K562 (cell line): Measurements from ENCODE around the gene TUT4. TPM values are rescaled to one million over a fixed set of nuclear protein-coding genes. Genes with fewer than 3 reads are reported as not detected.

Experiments used
- ATAC-seq: fragments of 200-7000 bp; cut with Tn5 transposase; 3 replicates; pipeline ENCODE4 v1.9.1; 2020; ENCODE audit warnings: moderate library complexity
- BruUV-seq: library from RNA; stranded (reverse); fragments of 400-500 nt; replicated peaks from 2 replicates; lab custom pipeline; 2021; lab: Mats Ljungman, UMichigan
- CTCF ChIA-PET: fragments of 300-600 bp; formaldehyde crosslinking; extraction: SDS; loops from one replicate; lab custom pipeline; 2021; ENCODE audit warnings: low intra/inter-chr PET ratio; lab: Yijun Ruan, JAX
- POLR2A ChIA-PET: fragments of 300-600, 350-650 bp; sonication (Branson Sonifier 250); formaldehyde crosslinking; extraction: SDS; loops from one replicate; lab custom pipeline; 2021; ENCODE audit warnings: antibody characterized with exemption, inconsistent platforms; lab: Yijun Ruan, JAX
- DNase-seq, 4 experiments: peaks; one replicate each; pipeline versions ENCODE4 v3.0.0 to v3.0.0-alpha.2; 2011 to 2018; ENCODE audit warnings: low spot score in 3 of 4, mixed read lengths in 3 of 4; ENCODE audit errors: extremely low read depth in 1 of 4
- FAIRE-seq: peaks from 2 replicates; lab custom pipeline; 2011; peaks lifted over from hg19 to GRCh38; lab: Jason Lieb, UNC
- H2AFZ ChIP-seq: 2 replicates; pipeline ENCODE4 v1.6.0; 2011; ENCODE audit warnings: low read depth, low read length, control low read depth, inconsistent platforms
- H3K27ac ChIP-seq: fragments of 200-600 bp; 3 replicates; pipeline ENCODE4 v1.8.0; 2011; ENCODE audit warnings: low read depth, mild to moderate bottlenecking, control low read depth, inconsistent platforms, low read length, moderate library complexity, mixed read lengths; ENCODE audit errors: extremely low read depth
- H3K27me3 ChIP-seq, 2 experiments: fragments of 300-600 bp in 1 of 2; 2 replicates in 1 of 2; 3 replicates in 1 of 2; pipeline versions ENCODE4 v1.6.0 to v1.8.0; 2011; ENCODE audit warnings: inconsistent platforms in 2 of 2, low read length in 2 of 2, mild to moderate bottlenecking in 1 of 2, mixed read lengths in 1 of 2, moderate library complexity in 1 of 2; ENCODE audit not compliant: control insufficient read depth in 2 of 2, insufficient read depth in 2 of 2
- H3K36me3 ChIP-seq: fragments of 300-600 bp; 3 replicates; pipeline ENCODE4 v1.8.0; 2011; ENCODE audit warnings: mild to moderate bottlenecking, low read length, inconsistent platforms; ENCODE audit not compliant: control insufficient read depth, insufficient read depth
- H3K4me1 ChIP-seq, 2 experiments: fragments of 200-600 bp in 1 of 2; replicated peaks in 1 of 2; 2 replicates in 1 of 2; 3 replicates in 1 of 2; pipeline versions ENCODE4 v1.5.1 to v1.8.0; 2011; ENCODE audit warnings: inconsistent platforms in 2 of 2, low read length in 2 of 2, mild to moderate bottlenecking in 1 of 2, mixed read lengths in 1 of 2, moderate library complexity in 1 of 2; ENCODE audit not compliant: control insufficient read depth in 2 of 2, insufficient read depth in 2 of 2
- H3K4me2 ChIP-seq: 2 replicates; pipeline ENCODE4 v1.6.1; 2011; ENCODE audit warnings: low read length, control low read depth, inconsistent platforms, mixed read lengths; ENCODE audit not compliant: insufficient read depth
- H3K4me3 ChIP-seq: fragments of 200-600 bp; sonication (generic), shearing (Covaris generic); 2 replicates; pipeline ENCODE4 v1.5.1; 2016; ENCODE audit warnings: control low read depth, inconsistent platforms
- H3K79me2 ChIP-seq: fragments of 200-600 bp; 3 replicates; pipeline ENCODE4 v1.8.0; 2011; ENCODE audit warnings: low read length, inconsistent platforms; ENCODE audit not compliant: control insufficient read depth, insufficient read depth
- H3K9ac ChIP-seq, 2 experiments: 2 replicates each; pipeline versions ENCODE4 v1.6.0 to v1.6.1; 2011; ENCODE audit warnings: low read depth in 2 of 2, low read length in 2 of 2, control low read depth in 1 of 2, inconsistent platforms in 1 of 2, mild to moderate bottlenecking in 1 of 2, mixed read lengths in 1 of 2; ENCODE audit not compliant: insufficient read depth in 1 of 2
- H3K9me1 ChIP-seq: one replicate; pipeline ENCODE4 v1.6.0; 2011; ENCODE audit warnings: inconsistent platforms, mild to moderate bottlenecking, low read length, moderate library complexity; ENCODE audit not compliant: control insufficient read depth, insufficient read depth
- H3K9me3 ChIP-seq: replicated peaks from 2 replicates; pipeline ENCODE4 v1.5.1; 2011; ENCODE audit warnings: low read depth, low read length, inconsistent platforms; ENCODE audit not compliant: control insufficient read depth, insufficient read depth
- H4K20me1 ChIP-seq: replicated peaks from 2 replicates; pipeline ENCODE4 v1.6.1; 2011; ENCODE audit warnings: low read length, inconsistent platforms, mixed read lengths; ENCODE audit not compliant: control insufficient read depth, insufficient read depth
- C11orf30 ChIP-seq: fragments of 450-650 bp; IDR thresholded peaks from 2 replicates; pipeline ENCODE4 v1.6.1; 2016; ENCODE audit warnings: low read depth, mild to moderate bottlenecking
- CTBP1 ChIP-seq: fragments of 450-650 bp; IDR thresholded peaks from 2 replicates; pipeline ENCODE4 v1.6.1; 2016; ENCODE audit warnings: borderline replicate concordance
- GTF2A2 ChIP-seq: IDR thresholded peaks from 2 replicates; pipeline ENCODE4 v1.6.1; 2016; ENCODE audit warnings: mild to moderate bottlenecking, missing genetic modification characterization, missing compliant biosample characterization
- MAZ ChIP-seq, 2 experiments: fragments of 450-650 bp in 1 of 2; sonication (generic) in 1 of 2; formaldehyde crosslinking; IDR thresholded peaks in 1 of 2; conservative IDR thresholded peaks in 1 of 2; 2 replicates each; pipeline versions ENCODE4 v1.4.0 to v1.5.0; 2020; ENCODE audit warnings: mild to moderate bottlenecking in 1 of 2, missing genetic modification reagents in 1 of 2
- NFE2 ChIP-seq: IDR thresholded peaks from 2 replicates; pipeline ENCODE4 v1.6.1; 2014; ENCODE audit warnings: antibody characterized with exemption, low read depth
- NKRF ChIP-seq: fragments of 450-650 bp; IDR thresholded peaks from 2 replicates; pipeline ENCODE4 v1.6.1; 2016; ENCODE audit warnings: borderline replicate concordance
- PTTG1 ChIP-seq: fragments of 450-650 bp; IDR thresholded peaks from 2 replicates; pipeline ENCODE4 v1.6.1; 2016; ENCODE audit warnings: low read depth, mild to moderate bottlenecking, missing genetic modification characterization, missing compliant biosample characterization
- RBM17 ChIP-seq: fragments of 200-400 bp; formaldehyde crosslinking; IDR thresholded peaks from 2 replicates; pipeline ENCODE4 v1.6.1; 2017; ENCODE audit warnings: low read depth, mild to moderate bottlenecking, low read length, borderline replicate concordance
- SNAPC5 ChIP-seq: fragments of 250-450 bp; sonication (Bioruptor Pico); IDR thresholded peaks from 2 replicates; pipeline ENCODE4 v1.8.0; 2021; ENCODE audit warnings: moderate library complexity, mild to moderate bottlenecking, inconsistent platforms
- SRF ChIP-seq, 2 experiments: fragments of 250-450, 450-650 bp in 1 of 2; sonication (Bioruptor Pico) in 1 of 2; sonication (generic) in 1 of 2; formaldehyde crosslinking; IDR thresholded peaks; 2 replicates each; pipeline versions ENCODE4 v1.5.0 to v1.5.1; 2020 to 2022; ENCODE audit warnings: mild to moderate bottlenecking in 1 of 2, missing genetic modification reagents in 1 of 2
- SRSF3 ChIP-seq: fragments of 200-400 bp; formaldehyde crosslinking; IDR thresholded peaks from 2 replicates; pipeline ENCODE4 v1.6.1; 2016; ENCODE audit warnings: mild to moderate bottlenecking, low read length, moderate library complexity; ENCODE audit not compliant: insufficient read depth
- TAF15 ChIP-seq: fragments of 200-400 bp; formaldehyde crosslinking; IDR thresholded peaks from 2 replicates; pipeline ENCODE4 v1.6.1; 2017; ENCODE audit warnings: mild to moderate bottlenecking, low read depth, low read length, moderate library complexity
- TSC22D4 ChIP-seq: fragments of 450-650 bp; IDR thresholded peaks from 2 replicates; pipeline ENCODE4 v1.6.1; 2016; ENCODE audit warnings: missing genetic modification characterization, missing biosample characterization, control low read depth
- ZKSCAN1 ChIP-seq: fragments of 150-350 bp; IDR thresholded peaks from 2 replicates; pipeline ENCODE4 v1.6.1; 2016; ENCODE audit warnings: low read depth, low read length
- ZNF217 ChIP-seq: sonication (generic); formaldehyde crosslinking; IDR thresholded peaks from 2 replicates; pipeline ENCODE4 v1.8.0; 2022; ENCODE audit warnings: mild to moderate bottlenecking, missing genetic modification reagents
- WGBS: fragments of 100-300 bp; shearing (Covaris generic); methylation state at CpG from one replicate; pipeline ENCODE4 v1.1.6; 2016; ENCODE audit warnings: low coverage, mixed read lengths; ENCODE audit not compliant: insufficient coverage; ENCODE audit errors: missing lambda C conversion rate; 5-methylcytosine and 5-hydroxymethylcytosine counted together
- in situ Hi-C: fragments of 300-500 bp; cut with MboI; formaldehyde crosslinking; loops from 4 replicates; pipeline ENCODE4 v1.15.0; 2018; ENCODE audit warnings: inconsistent platforms, mixed read lengths
- intact Hi-C: fragments of 100-400 bp; cut with micrococcal nuclease; formaldehyde crosslinking; loops from 2 replicates; pipeline ENCODE4 v1.14.2; 2022
- polyA plus RNA-seq, 8 experiments: library from polyadenylated mRNA; depleted of rRNA in 4 of 8; stranded (reverse) in 5 of 8; unstranded in 3 of 8; fragments of >200 nt; fragmentation: Nextera tagmentation in 2 of 8; fragmentation: Illumina TruSeq in 1 of 8; extraction: Ambion mirVana in 2 of 8; extraction: Trizol in 1 of 8; gene quantifications; 2 replicates each; pipeline versions ENCODE4 v1.2.1 to v1.2.3, GENCODE V29; 2011 to 2014; ENCODE audit warnings: inconsistent platforms in 1 of 8, missing spikeins in 1 of 8
- total RNA-seq, 7 experiments: library from RNA; depleted of rRNA in 6 of 7; stranded (reverse); fragments of >200 nt in 6 of 7; fragmentation: Illumina TruSeq in 2 of 7; extraction: Trizol in 2 of 7; gene quantifications; 2 replicates each; pipeline versions ENCODE4 v1.2.1 to v1.2.3, GENCODE V29; 2011 to 2021; ENCODE audit warnings: low replicate concordance in 1 of 7

The TUT4 gene
- total and polyA plus RNA-seq, 9 of the 15 experiments (the other 6 are each of a cell fraction or from before 2014, with no cell fraction given), result 15.8 to 53.5 (median 36.7) TPM

DNA sequence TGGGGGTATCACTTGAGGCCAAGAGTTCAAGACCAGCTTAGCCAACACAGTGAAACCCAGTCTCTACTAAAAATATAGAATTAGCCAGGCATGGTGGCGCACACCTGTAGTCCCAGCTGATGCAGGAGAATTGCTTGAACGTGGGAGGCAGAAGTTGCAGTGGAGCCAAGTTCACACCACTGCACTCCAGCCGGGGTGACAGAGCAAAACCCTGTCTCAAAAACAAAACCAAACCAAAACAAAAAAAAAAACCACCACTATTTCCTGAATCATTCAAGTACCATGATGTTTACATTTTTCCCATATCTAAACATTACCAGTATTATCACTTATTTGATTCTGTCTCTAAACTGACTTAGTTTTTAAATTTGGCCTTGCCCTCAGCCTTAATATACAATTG lies 29.5 kb downstream of the TUT4 start:
- H3K36me3 ChIP-seq, result peaks cover 34% of the 10 kb centered on the region; the same call in 2 of the 3 replicates
- DNase-seq, result no peak
- intact Hi-C loops, result no loop called here
- no peaks in the 10 kb centered on the region for H3K9me3 ChIP-seq
- H3K4me2 ChIP-seq, result no peak overlapping the region
- POLR2A ChIA-PET, result no interaction called here
- no peak overlapping the region for H3K9ac ChIP-seq
- no peaks in the 10 kb centered on the region for H3K27me3 ChIP-seq
- BruUV-seq, result no TSS peak
- no peak overlapping the region for H2AFZ ChIP-seq
- H3K4me1 ChIP-seq, result no peaks in the 10 kb centered on the region
- H4K20me1 ChIP-seq, result no peaks in the 10 kb centered on the region
- WGBS, result 59% methylated on average over 3 of the region's 3 CpGs
- ATAC-seq, result no peak; the same call in 2 of the 3 replicates
- CTCF ChIA-PET, result no interaction called here
- TF ChIP-seq NFE2 (0 out of 2 replicates have a peak, but pooled peaks have one; percentile 12), ZKSCAN1 (no peak)
- TF ChIP-seq, all 486 proteins: peak for 1
- 0 out of 3 replicates have a peak, but pooled peaks cover 4% of the 10 kb centered on the region for H3K79me2 ChIP-seq
- H3K9me1 ChIP-seq, result no peaks in the 10 kb centered on the region
- H3K27ac ChIP-seq, result no peak overlapping the region
- no peak for FAIRE-seq
- in situ Hi-C loops, result no loop called here
- H3K4me3 ChIP-seq, result no peak overlapping the region

DNA sequence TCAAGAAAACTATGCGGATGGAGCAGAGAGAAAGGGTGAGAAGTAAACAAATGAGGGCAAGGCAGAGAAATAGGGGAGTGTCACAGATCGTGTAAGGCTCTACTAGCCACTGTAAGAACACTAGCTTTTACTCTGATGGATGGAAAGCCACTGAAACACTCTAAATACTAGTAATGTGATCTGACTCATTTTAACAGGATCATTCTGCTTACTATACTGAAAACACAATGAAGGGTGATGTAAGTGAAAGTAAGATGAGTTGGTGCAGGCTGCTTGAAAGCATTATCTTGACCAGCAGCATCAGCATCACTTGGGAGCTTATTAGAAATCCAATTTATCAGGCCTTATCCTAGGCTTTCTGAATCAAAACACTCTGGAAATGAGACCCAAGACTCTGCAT lies 32.7 kb downstream of the TUT4 start:
- no peaks in the 10 kb centered on the region for H4K20me1 ChIP-seq
- intact Hi-C loops (no loop called here), in situ Hi-C loops (no loop called here)
- no peak overlapping the region for H3K9ac ChIP-seq
- no peak overlapping the region for H2AFZ ChIP-seq
- WGBS, result 76% methylated on average over 2 of the region's 2 CpGs
- no peaks in the 10 kb centered on the region for H3K27me3 ChIP-seq
- no peak overlapping the region for H3K27ac ChIP-seq
- no peak for DNase-seq
- H3K9me1 ChIP-seq, result no peaks in the 10 kb centered on the region
- H3K4me1 ChIP-seq, result no peaks in the 10 kb centered on the region
- no peak overlapping the region for H3K4me3 ChIP-seq
- ATAC-seq, result peak; percentile 72
- FAIRE-seq, result no peak
- no TSS peak for BruUV-seq
- peaks cover 29% of the 10 kb centered on the region; the same call in 2 of the 3 replicates for H3K36me3 ChIP-seq
- ChIA-PET POLR2A (interaction anchor here (0.6 to 1.7 kb wide), 6 partner anchors 8 to 725 kb away, joined by 3 to 4 read pairs (median 3); partner anchors contain the start of gene TUT4), CTCF (no interaction called here)
- 0 out of 3 replicates have a peak, but pooled peaks cover 3% of the 10 kb centered on the region for H3K79me2 ChIP-seq
- H3K9me3 ChIP-seq, result no peaks in the 10 kb centered on the region
- H3K4me2 ChIP-seq, result no peak overlapping the region
- TF ChIP-seq TAF15 (no peak), GTF2A2 (tag) (no peak), SRF (CRISPR knock-in tag; IDR thresholded peaks at IDR 0.05) (no peak), C11orf30 (peak; percentile 26; the same call in 1 of the 2 replicates), SRSF3 (no peak), TSC22D4 (tag) (no peak), ZNF217 (CRISPR knock-in tag) (no peak), NKRF (no peak), SNAPC5 (no peak), PTTG1 (tag) (no peak), CTBP1 (peak; percentile 73), RBM17 (no peak), MAZ (CRISPR knock-in tag; conservative IDR thresholded peaks at IDR 0.05 in 1 of 2, IDR thresholded peaks at IDR 0.05 in 1 of 2) (no peak)
